Measurements from ENCODE around the gene CNTNAP2. TPM values are rescaled to one million over a fixed set of nuclear protein-coding genes. Genes with fewer than 3 reads are reported as not detected.

CNTNAP2 gene
- total and polyA plus RNA-seq, 4 donors: 0.14 to 2.3 (median 1.1) TPM

DNA sequence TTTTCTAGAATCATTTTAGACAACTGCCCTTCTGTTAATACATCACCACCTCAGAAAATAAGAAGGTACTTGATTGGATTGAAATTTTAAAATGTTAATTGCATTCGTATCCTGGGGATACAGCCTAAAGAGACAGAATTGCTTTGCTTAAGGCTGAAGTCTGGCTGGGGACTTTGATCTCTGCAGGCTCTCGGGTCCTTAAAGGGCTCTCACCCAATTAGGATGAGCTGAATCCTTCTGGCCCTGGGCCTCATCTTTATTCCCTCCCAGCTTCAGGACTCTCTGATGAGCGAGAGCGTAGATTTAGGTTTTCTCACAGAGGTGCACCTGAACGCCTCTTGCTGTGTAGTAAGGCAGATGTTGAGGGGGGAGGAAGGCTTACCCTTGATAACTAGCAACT, 1998.7 kb downstream of the CNTNAP2 start:
- Histone ChIP-seq H3K9ac (ENCODE audit: low read depth in 1 of 2, low read length in 2 of 2) (no peak overlapping the region), H3K9me3 (ENCODE audit: control insufficient read depth in 4 of 4, low read length in 3 of 4) (no peaks in the 10 kb centered on the region), H3K36me3 (ENCODE audit: control insufficient read depth in 4 of 4, insufficient read depth in 3 of 4, low read depth in 1 of 4, low read length in 3 of 4) (no peaks in the 10 kb centered on the region), H3K4me1 (ENCODE audit: control insufficient read depth in 4 of 4, insufficient read depth in 4 of 4, low read length in 3 of 4) (no peaks in the 10 kb centered on the region), H3K27me3 (ENCODE audit: control insufficient read depth in 4 of 4, insufficient read depth in 4 of 4, low read length in 3 of 4) (peaks cover 0 to 5% (median 0%) of the 10 kb centered on the region in 4 donors), H3K27ac (ENCODE audit: low read depth in 1 of 2, low read length in 2 of 2) (no peak overlapping the region), H3K4me3 (ENCODE audit: low read depth in 1 of 3, low read length in 3 of 3) (no peak overlapping the region)
- TF ChIP-seq HNF4G (IDR thresholded peaks at IDR 0.05) (no peak), HNF4A (conservative IDR thresholded peaks at IDR 0.05) (no peak), SP1 (IDR thresholded peaks at IDR 0.05) (no peak), NR2F2 (IDR thresholded peaks at IDR 0.05) (no peak), RAD21 (IDR thresholded peaks at IDR 0.05) (no peak), TAF1 (conservative IDR thresholded peaks at IDR 0.05) (no peak), FOXA1 (IDR thresholded peaks at IDR 0.05) (no peak)
- TF ChIP-seq, protein P1, sequence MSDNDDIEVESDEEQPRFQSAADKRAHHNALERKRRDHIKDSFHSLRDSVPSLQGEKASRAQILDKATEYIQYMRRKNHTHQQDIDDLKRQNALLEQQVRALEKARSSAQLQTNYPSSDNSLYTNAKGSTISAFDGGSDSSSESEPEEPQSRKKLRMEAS (IDR thresholded peaks at IDR 0.05): no peak
- TF ChIP-seq, protein P2, sequence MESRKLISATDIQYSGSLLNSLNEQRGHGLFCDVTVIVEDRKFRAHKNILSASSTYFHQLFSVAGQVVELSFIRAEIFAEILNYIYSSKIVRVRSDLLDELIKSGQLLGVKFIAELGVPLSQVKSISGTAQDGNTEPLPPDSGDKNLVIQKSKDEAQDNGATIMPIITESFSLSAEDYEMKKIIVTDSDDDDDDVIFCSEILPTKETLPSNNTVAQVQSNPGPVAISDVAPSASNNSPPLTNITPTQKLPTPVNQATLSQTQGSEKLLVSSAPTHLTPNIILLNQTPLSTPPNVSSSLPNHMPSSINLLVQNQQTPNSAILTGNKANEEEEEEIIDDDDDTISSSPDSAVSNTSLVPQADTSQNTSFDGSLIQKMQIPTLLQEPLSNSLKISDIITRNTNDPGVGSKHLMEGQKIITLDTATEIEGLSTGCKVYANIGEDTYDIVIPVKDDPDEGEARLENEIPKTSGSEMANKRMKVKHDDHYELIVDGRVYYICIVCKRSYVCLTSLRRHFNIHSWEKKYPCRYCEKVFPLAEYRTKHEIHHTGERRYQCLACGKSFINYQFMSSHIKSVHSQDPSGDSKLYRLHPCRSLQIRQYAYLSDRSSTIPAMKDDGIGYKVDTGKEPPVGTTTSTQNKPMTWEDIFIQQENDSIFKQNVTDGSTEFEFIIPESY (IDR thresholded peaks at IDR 0.05): no peak
- no peak for DNase-seq (ENCODE audit: low spot score)
- WGBS: 75% methylated on average over 5 of the region's 5 CpGs

DNA sequence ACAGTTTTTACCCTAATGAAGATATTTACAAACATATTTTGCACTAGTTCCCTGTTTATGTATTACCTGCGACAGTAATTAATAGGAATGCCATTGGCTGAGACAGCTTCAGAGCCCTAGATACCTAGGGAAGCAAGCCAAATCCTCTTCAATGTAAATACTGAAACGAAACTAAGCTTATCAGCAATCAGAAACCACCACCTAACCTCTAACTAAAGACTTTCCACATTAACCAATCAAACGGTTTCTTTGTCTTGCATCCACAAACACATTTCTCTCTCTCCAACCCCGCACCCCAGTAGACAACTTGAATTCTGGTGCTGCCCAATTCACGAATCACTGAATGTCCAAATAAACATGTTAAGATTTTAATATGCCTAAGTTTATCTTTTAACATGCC, 1999.6 kb downstream of the CNTNAP2 start:
- TF ChIP-seq, protein P3, sequence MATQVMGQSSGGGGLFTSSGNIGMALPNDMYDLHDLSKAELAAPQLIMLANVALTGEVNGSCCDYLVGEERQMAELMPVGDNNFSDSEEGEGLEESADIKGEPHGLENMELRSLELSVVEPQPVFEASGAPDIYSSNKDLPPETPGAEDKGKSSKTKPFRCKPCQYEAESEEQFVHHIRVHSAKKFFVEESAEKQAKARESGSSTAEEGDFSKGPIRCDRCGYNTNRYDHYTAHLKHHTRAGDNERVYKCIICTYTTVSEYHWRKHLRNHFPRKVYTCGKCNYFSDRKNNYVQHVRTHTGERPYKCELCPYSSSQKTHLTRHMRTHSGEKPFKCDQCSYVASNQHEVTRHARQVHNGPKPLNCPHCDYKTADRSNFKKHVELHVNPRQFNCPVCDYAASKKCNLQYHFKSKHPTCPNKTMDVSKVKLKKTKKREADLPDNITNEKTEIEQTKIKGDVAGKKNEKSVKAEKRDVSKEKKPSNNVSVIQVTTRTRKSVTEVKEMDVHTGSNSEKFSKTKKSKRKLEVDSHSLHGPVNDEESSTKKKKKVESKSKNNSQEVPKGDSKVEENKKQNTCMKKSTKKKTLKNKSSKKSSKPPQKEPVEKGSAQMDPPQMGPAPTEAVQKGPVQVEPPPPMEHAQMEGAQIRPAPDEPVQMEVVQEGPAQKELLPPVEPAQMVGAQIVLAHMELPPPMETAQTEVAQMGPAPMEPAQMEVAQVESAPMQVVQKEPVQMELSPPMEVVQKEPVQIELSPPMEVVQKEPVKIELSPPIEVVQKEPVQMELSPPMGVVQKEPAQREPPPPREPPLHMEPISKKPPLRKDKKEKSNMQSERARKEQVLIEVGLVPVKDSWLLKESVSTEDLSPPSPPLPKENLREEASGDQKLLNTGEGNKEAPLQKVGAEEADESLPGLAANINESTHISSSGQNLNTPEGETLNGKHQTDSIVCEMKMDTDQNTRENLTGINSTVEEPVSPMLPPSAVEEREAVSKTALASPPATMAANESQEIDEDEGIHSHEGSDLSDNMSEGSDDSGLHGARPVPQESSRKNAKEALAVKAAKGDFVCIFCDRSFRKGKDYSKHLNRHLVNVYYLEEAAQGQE (IDR thresholded peaks at IDR 0.05): no peak
- no peak for TF ChIP-seq SP1 (IDR thresholded peaks at IDR 0.05)
- TF ChIP-seq RAD21 (IDR thresholded peaks at IDR 0.05): no peak
- no peak for TF ChIP-seq FOXA2 (IDR thresholded peaks at IDR 0.05)
- TF ChIP-seq HNF4A (conservative IDR thresholded peaks at IDR 0.05): no peak
- TF ChIP-seq TAF1 (conservative IDR thresholded peaks at IDR 0.05): no peak
- TF ChIP-seq HNF4G (IDR thresholded peaks at IDR 0.05): no peak
- TF ChIP-seq JUND (IDR thresholded peaks at IDR 0.05): no peak
- TF ChIP-seq RXRA (IDR thresholded peaks at IDR 0.05): no peak
- no peak for TF ChIP-seq YY1 (IDR thresholded peaks at IDR 0.05)
- TF ChIP-seq, protein P1 (IDR thresholded peaks at IDR 0.05): no peak
- Histone ChIP-seq H3K36me3 (ENCODE audit: control insufficient read depth in 4 of 4, insufficient read depth in 3 of 4, low read depth in 1 of 4, low read length in 3 of 4) (no peaks in the 10 kb centered on the region), H3K27me3 (ENCODE audit: control insufficient read depth in 4 of 4, insufficient read depth in 4 of 4, low read length in 3 of 4) (peaks cover 0 to 5% (median 0%) of the 10 kb centered on the region in 4 donors), H3K27ac (ENCODE audit: low read depth in 1 of 2, low read length in 2 of 2) (no peak overlapping the region), H3K4me3 (ENCODE audit: low read depth in 1 of 3, low read length in 3 of 3) (no peak overlapping the region), H3K9ac (ENCODE audit: low read depth in 1 of 2, low read length in 2 of 2) (no peak overlapping the region), H3K9me3 (ENCODE audit: control insufficient read depth in 4 of 4, low read length in 3 of 4) (no peaks in the 10 kb centered on the region), H3K4me1 (ENCODE audit: control insufficient read depth in 4 of 4, insufficient read depth in 4 of 4, low read length in 3 of 4) (no peaks in the 10 kb centered on the region)
- 33% methylated on average over 5 of the region's 5 CpGs for WGBS
- no peak for DNase-seq (ENCODE audit: low spot score)
